AG09309 (cell line): ENCODE results near the gene TEFM.

ENCODE experiments used
- DNase-seq: peaks from one replicate; pipeline ENCODE4 v3.0.0-alpha.2; 2010; ENCODE audit warnings: low read depth
- H3K4me3 ChIP-seq: 2 replicates; pipeline ENCODE4 v1.5.1; 2011; ENCODE audit warnings: mild to moderate bottlenecking, low read depth, low read length, moderate library complexity; ENCODE audit not compliant: control insufficient read depth
- TF ChIP-seq, protein P1 (sequence below): IDR thresholded peaks from 2 replicates; pipeline ENCODE4 v1.5.1; 2011; ENCODE audit warnings: mild to moderate bottlenecking, low read depth, low read length, inconsistent platforms; ENCODE audit not compliant: insufficient read depth, control insufficient read depth; ENCODE audit errors: missing control alignments

TEFM gene

DNA sequence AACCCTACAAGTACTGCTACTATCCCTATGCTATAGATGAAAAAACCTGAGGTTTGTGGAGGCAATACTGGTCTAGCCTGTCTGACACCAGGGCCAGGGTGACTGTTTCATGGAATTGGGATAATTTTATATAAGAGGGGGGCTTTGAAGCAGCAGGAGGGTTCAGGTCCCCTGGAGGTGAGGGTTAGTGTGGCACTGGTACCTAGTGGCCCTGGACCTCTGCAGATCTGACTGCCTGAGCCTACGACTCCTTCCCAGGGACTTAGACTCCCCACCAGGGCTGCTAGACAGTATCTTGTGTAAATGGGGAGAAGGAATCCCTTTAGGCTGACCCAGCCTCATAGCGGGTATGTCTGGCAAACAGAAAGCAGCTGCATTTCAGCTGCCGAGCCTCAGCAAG lies 22.5 kb upstream of the TEFM start:
- TF ChIP-seq, protein P1, sequence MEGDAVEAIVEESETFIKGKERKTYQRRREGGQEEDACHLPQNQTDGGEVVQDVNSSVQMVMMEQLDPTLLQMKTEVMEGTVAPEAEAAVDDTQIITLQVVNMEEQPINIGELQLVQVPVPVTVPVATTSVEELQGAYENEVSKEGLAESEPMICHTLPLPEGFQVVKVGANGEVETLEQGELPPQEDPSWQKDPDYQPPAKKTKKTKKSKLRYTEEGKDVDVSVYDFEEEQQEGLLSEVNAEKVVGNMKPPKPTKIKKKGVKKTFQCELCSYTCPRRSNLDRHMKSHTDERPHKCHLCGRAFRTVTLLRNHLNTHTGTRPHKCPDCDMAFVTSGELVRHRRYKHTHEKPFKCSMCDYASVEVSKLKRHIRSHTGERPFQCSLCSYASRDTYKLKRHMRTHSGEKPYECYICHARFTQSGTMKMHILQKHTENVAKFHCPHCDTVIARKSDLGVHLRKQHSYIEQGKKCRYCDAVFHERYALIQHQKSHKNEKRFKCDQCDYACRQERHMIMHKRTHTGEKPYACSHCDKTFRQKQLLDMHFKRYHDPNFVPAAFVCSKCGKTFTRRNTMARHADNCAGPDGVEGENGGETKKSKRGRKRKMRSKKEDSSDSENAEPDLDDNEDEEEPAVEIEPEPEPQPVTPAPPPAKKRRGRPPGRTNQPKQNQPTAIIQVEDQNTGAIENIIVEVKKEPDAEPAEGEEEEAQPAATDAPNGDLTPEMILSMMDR: no peak
- DNase-seq: no peak
- H3K4me3 ChIP-seq: no peak overlapping the region

DNA sequence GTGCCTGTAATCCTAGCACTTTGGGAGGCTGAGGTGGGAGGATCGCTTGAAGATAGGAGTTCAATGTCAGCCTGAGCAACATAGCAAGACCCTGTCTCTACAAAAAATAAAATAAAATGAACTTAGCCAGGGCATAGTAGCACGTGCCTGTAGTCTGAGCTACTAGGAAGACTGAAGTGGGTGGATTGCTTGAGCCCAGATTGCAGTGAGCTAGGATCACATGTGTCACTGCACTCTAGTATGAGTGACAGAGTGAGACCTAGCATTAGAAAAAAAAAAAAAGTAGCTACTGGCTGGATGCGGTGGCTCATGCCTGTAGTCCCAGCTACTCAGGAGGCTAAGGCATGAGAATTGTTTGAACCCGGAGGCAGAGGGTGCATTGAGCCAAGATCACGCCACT lies 21.7 kb upstream of the TEFM start:
- TF ChIP-seq, protein P1: no peak
- no peak for DNase-seq

DNA sequence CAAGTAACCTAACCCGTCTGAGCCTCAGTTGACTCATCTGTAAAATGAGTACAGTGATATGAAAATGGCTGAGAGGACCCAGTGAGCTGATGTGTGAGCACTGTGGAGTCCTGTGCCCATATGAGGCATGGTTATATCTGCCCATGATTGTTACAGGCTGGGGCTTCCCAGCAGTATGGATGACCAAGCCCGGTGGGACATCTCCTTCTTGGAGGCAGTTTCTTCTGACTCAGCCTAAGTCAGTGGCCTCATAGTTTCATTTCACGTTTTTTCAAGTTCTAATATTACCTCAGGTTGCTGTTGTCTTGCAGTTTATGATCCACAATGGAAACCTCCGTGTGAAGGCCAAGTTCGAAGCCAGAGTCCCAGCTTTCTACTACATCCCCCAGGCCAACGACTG lies 20.5 kb upstream of the TEFM start:
- DNase-seq: no peak
- H3K4me3 ChIP-seq: no peak overlapping the region
- TF ChIP-seq, protein P1: no peak

More for the DNA sequence above, 21.7 kb upstream of the TEFM start:
- no peak overlapping the region for H3K4me3 ChIP-seq

DNA sequence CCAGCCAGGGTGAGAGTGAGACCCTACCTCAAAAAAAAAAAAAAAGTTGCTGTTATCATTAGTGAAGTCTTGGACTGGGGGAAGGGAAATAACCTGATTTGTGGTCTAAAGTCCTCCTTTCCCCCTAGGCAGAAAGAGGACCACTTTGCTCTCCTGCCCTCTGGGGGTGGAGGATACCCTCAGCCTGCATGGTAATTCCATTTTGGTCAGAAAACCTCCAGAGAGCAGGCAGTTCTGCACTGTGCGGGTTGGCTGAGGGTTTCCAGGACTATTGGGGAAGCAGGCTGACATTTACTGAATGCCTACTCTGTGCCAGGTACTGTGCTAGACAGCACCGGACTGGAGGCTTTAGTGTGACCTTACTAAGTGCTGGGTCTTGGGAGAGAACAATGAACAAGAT lies 18.3 kb upstream of the TEFM start:
- H3K4me3 ChIP-seq: no peak overlapping the region
- no peak for DNase-seq
- TF ChIP-seq, protein P1: no peak

GRCh38 chr17:30922235-30923030 lies 16.4 kb upstream of the TEFM start:
- no peak for DNase-seq
- TF ChIP-seq, protein P1: no peak
- H3K4me3 ChIP-seq: peak overlapping the region; percentile 31

- H3K4me3 ChIP-seq: peak within 1 kb of the TSS; percentile 31
- TF ChIP-seq, protein P1: no peak
- DNase-seq: no peak
Observed at GRCh38 chr17:30921544-30922196, 15.6 kb upstream of the TEFM start, which contains the start of gene ADAP2. Gene ADAP2 (plus strand): TSS chr17:30921945. CDS start chr17:30922015, 70 bp downstream.
